Activated naive CD8-positive, alpha-beta T cell treated with anti-CD3 and anti-CD28 coated beads, Interleukin-2, amount 10 ng/mL, durations not matched to agents 7 days and 5 days (primary cell): ENCODE results near the gene SUN5. TPM values are rescaled to one million over a fixed set of nuclear protein-coding genes. Genes with fewer than 3 reads are reported as not detected.

Experiments used
- ATAC-seq: fragments of 150-1000 bp; cut with Tn5 transposase; one replicate; pipeline ENCODE4 v1.10.0; 2021; ENCODE audit warnings: low read depth, moderate library complexity
- POLR2A ChIA-PET: fragments of 350-600 bp; sonication (Branson Sonifier 250); formaldehyde crosslinking; loops from one replicate; lab custom pipeline; 2021; ENCODE audit warnings: antibody characterized with exemption; lab: Charles Lee
- DNase-seq: peaks from one replicate; pipeline ENCODE4 v3.0.0; 2021
- H3K27ac Mint-ChIP-seq: one replicate; pipeline ENCODE4 v1.8.0; 2022; ENCODE audit warnings: mild to moderate bottlenecking, mixed read lengths
- H3K27me3 Mint-ChIP-seq: one replicate; pipeline ENCODE4 v1.8.0; 2022; ENCODE audit warnings: mild to moderate bottlenecking, moderate library complexity, mixed read lengths
- H3K36me3 Mint-ChIP-seq: one replicate; pipeline ENCODE4 v1.8.0; 2021; ENCODE audit warnings: mild to moderate bottlenecking, mixed read lengths
- H3K4me1 Mint-ChIP-seq: one replicate; pipeline ENCODE4 v1.8.0; 2021; ENCODE audit warnings: mixed read lengths
- H3K4me3 Mint-ChIP-seq: one replicate; pipeline ENCODE4 v1.8.0; 2022; ENCODE audit warnings: mild to moderate bottlenecking, moderate library complexity, mixed read lengths
- H3K9me3 Mint-ChIP-seq: one replicate; pipeline ENCODE4 v1.8.0; 2021; ENCODE audit warnings: mixed read lengths
- total RNA-seq, 2 experiments: library from RNA; stranded (reverse); gene quantifications; one replicate each; pipeline ENCODE4 v1.2.3, GENCODE V29; 2021

Gene SUN5
- total RNA-seq, 2 experiments from 2014 or later: not detected

DNA sequence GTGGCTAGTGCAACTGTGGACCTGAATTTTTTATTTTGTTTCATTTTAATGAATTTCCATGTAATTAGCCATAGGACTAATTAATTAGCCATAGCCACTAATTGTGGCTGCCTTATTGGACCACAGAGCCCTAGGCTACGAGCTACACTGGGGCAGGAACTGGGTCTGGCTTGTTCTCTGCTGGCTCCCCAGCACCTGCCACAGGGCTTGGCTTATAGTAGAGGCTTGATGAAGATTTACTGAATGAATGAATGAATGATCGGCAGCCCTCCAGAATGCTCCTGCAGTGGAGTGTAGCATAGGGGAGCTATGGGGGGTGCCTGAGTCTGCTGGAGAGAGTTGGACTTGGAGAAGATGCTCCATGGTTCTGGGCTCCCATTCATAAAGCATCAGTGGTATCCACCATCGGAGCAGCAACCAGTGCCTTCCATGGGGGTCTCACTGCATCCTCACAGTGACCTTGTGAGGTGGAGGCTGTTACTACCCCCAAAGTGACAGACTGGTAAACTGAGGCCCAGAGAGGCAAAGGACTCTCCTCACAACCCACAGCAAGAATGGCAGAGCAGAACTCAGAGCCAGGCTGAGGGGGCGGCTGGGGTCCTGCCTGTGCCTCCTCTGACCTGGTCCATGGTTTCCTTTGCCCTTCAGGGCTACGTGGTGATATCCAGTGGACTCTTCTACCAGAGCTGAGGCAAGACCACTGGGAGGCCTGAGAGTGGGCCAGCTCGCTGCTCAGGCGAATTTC, 18.6 kb upstream of the SUN5 start:
- no peaks in the 10 kb centered on the region for H3K9me3 Mint-ChIP-seq
- ATAC-seq (no peak), DNase-seq (no peak)
- H3K27ac Mint-ChIP-seq: no peak overlapping the region
- no peaks in the 10 kb centered on the region for H3K36me3 Mint-ChIP-seq
- POLR2A ChIA-PET: no interaction called here
- no peak overlapping the region for H3K4me3 Mint-ChIP-seq
- no peaks in the 10 kb centered on the region for H3K4me1 Mint-ChIP-seq
- H3K27me3 Mint-ChIP-seq: no peaks in the 10 kb centered on the region

DNA sequence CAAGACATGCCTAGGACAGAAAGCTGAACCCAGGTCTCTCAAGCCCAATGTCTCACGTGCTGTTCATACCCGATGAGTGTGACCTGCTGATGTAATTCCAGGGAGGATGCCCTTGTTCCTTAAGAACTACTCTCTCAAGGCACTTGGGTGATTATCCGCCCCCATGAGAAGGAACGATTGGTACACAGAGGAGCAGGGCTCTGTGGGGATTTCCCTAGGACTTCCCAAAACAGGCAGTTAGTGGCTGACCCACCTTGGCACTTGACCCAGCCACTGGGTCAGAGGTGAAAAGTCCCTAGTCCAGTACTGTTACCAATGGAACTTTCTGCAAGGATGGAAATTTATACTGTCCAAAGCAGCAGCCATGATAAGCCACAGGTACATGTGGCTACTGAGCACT, 18.1 kb upstream of the SUN5 start:
- Mint-ChIP-seq H3K36me3 (no peaks in the 10 kb centered on the region), H3K4me1 (no peaks in the 10 kb centered on the region), H3K27me3 (no peaks in the 10 kb centered on the region), H3K4me3 (no peak overlapping the region), H3K27ac (no peak overlapping the region), H3K9me3 (no peaks in the 10 kb centered on the region)
- POLR2A ChIA-PET: no interaction called here
- ATAC-seq (no peak), DNase-seq (no peak)

DNA sequence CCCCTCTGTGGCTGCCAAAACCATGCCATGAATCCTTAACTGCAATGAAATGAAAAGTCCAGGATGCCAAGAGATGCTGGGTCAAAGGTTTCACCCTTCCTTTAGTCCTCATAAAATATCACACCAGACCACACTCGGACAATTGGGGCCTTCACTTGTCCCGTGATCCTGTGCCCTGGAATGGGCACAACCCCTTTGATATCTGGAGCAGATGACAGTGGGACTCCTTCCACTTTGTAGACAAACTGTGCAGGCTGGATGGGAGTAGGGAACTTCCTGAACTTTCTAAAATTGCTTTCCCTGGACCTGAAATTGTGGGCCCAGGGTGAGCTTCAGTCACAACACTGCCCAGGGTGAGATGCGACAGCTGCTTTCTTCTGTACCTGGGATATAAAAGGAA, 17.6 kb upstream of the SUN5 start:
- no peaks in the 10 kb centered on the region for H3K9me3 Mint-ChIP-seq
- H3K27ac Mint-ChIP-seq: no peak overlapping the region
- POLR2A ChIA-PET: no interaction called here

DNA sequence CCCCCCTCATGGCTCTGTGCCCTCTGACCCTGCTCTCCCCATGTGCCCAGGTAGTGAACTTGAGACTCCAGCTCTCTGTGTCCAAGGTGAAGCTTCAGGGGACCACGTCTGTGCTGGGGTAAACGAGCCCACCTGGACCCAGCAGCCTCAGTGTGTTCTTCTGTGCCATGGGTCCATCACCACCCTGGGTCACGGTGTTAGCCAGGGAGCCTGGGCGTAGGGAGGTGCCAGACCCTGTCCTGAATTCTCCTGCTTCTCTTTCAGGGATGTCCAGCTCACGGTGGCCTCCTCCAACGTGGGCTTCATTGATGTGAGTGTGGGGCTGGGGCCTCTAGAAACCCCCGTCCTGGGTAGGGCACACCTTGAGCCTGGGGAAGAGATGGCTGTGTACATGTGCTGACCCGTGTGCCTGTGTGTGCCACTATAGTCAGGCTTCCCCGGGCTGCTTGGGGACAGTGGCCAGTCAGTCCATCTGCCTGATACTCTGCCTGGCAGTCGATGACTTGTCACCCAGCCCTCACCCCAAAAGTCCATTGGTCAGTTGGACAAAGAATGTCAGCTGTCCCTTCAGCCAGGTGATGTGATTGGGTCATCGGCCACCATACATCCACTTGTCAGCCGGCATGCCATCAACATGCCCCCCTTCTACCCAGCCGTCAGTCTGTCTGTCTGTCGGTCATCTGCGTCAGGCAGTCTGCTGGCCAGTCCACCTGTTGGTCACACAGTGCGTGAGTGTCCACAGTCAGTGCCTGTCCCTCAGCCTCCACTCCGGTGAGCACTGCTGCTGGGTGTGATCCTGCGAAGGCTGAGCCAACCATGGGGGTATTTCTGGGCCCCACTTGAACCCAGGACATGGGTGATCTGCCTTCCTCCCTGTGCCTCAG, 16.3 kb upstream of the SUN5 start:
- ATAC-seq: no peak
- Mint-ChIP-seq H3K4me3 (no peak overlapping the region), H3K27me3 (no peaks in the 10 kb centered on the region), H3K27ac (no peak overlapping the region), H3K4me1 (no peaks in the 10 kb centered on the region), H3K9me3 (no peaks in the 10 kb centered on the region), H3K36me3 (no peaks in the 10 kb centered on the region)
- POLR2A ChIA-PET: no interaction called here
- DNase-seq: no peak

More for the DNA sequence above, 17.6 kb upstream of the SUN5 start:
- no peaks in the 10 kb centered on the region for H3K4me1 Mint-ChIP-seq
- ATAC-seq (no peak), DNase-seq (no peak)
- no peak overlapping the region for H3K4me3 Mint-ChIP-seq
- H3K27me3 Mint-ChIP-seq: no peaks in the 10 kb centered on the region
- H3K36me3 Mint-ChIP-seq: no peaks in the 10 kb centered on the region

DNA sequence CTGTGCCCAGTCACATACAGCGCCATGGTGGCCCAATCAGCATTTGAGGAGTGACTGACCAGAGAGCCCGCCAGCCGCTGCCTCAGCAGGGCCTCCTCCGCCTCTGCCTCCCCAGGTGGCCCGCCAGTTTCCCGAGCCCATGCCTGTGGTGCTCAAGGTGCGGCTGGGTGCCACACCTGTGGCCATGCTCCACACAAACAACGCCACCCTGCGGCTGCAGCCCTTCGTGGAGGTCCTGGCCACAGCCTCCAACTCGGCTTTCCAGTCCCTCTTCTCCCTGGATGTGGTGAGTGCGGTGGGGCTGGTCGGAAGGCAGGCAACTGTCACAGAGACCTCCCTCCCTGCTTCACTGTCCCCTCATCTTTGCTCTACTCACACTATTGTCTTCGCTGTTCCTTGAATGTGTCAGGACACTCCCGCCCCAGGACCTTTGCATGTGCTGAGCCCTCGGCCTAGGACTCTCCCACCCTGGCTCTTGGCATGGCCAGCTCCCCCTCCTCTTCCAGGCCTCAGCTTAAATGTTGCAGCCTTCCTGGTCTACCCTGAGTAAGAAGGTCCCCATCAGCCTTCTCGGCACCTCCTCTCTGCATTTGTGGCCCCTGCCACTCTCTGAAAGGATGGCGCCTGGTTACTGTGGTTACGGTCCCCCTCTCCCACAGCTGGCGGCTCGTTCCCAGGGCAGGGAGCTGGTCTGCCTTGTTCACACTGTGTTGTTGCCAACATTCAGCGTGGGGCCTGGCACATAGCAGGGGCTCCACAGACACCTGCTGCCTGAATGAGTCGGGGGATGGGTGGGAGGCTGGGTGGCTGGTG, 15.4 kb upstream of the SUN5 start:
- H3K36me3 Mint-ChIP-seq: no peaks in the 10 kb centered on the region
- POLR2A ChIA-PET: no interaction called here

DNA sequence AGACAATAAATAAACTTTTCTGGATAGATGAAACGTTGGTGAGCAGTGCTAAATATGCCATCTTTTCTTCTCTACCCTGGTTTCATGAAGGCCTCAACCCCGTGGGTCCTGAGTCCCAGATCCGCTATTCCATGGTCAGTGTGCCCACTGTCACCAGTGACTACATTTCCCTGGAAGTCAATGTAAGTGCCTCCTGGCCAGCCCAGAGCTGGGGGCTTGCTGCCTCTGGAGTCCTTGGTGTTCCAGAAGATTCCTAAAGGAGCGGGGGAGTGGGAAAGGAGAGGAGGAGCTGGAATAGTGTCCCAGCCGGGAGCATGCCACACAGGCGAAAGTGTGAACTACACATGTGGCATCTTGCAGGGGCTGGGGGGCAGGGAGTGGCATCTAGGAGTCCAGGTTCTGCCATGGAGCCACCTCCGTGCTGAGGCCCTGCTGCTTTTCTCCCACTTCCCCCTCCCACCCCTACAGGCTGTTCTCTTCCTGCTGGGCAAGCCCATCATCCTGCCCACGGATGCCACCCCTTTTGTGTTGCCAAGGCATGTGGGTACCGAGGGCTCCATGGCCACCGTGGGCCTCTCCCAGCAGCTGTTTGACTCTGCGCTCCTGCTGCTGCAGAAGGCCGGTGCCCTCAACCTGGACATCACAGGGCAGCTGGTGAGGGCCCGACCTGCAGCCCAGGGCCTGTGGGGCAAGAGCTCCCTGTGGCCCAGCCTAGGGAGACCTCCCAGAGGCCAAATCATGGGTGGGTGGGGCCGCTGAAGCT, 14.1 kb upstream of the SUN5 start:
- POLR2A ChIA-PET: no interaction called here
- H3K36me3 Mint-ChIP-seq: no peaks in the 10 kb centered on the region
- no peak for ATAC-seq

More for the DNA sequence above, 15.4 kb upstream of the SUN5 start:
- ATAC-seq: no peak
- Mint-ChIP-seq H3K9me3 (no peaks in the 10 kb centered on the region), H3K27ac (no peak overlapping the region), H3K4me1 (no peaks in the 10 kb centered on the region), H3K4me3 (no peak overlapping the region), H3K27me3 (no peaks in the 10 kb centered on the region)
- no peak for DNase-seq

DNA sequence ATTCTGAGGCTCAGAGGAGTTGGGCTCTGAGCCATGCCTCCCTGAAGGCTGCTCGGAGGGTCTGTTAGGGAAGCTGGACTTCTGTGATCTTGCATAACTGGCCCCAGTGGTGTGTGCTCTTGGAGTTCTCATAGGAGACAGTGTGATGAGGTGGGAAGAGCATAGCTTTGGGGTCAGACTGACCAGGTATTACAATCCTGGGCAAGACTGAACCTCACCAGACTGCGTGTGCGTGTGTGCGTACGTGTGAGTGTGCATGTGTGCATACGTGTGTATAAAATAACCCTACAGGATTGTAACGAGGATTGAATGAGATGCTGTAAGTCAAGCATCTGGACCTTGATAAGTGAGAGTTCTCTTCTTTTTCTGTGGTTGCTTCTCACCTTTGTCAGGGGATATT, 13.3 kb upstream of the SUN5 start:
- Mint-ChIP-seq H3K4me1 (no peaks in the 10 kb centered on the region), H3K9me3 (no peaks in the 10 kb centered on the region), H3K27ac (peak overlapping the region; percentile 23), H3K36me3 (no peaks in the 10 kb centered on the region), H3K4me3 (no peak overlapping the region), H3K27me3 (no peaks in the 10 kb centered on the region)
- POLR2A ChIA-PET: no interaction called here
- ATAC-seq: no peak
- no peak for DNase-seq

More for the DNA sequence above, 14.1 kb upstream of the SUN5 start:
- Mint-ChIP-seq H3K9me3 (no peaks in the 10 kb centered on the region), H3K4me1 (no peaks in the 10 kb centered on the region), H3K27me3 (no peaks in the 10 kb centered on the region), H3K27ac (no peak overlapping the region), H3K4me3 (no peak overlapping the region)
- no peak for DNase-seq

DNA sequence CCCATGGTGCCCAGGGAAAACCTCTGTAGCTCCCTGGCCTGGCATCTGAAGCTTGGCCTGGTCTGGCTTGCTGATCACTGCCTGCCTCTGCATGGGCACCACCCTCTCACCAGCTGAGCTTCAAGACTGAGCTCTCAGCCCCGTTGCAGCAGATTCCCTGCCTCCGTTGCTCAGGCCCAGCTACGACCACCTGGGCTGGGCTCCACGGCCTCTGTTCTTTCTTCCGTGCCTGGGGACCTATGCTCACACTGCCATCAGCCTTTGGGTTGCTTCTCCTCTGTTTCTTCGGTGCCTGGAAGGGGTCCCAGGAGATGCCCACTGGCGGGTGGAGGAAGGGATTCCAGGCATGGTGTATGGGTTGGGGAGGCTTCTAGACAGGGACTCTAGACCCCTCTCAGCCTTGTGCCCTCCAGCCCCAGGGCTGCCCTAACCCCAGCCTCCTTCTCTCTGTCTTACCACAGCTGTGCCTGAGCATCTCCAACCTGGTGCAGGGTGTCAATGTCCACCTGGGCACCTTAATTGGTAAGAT, 12.4 kb upstream of the SUN5 start:
- no peaks in the 10 kb centered on the region for H3K27me3 Mint-ChIP-seq
- H3K4me1 Mint-ChIP-seq: no peaks in the 10 kb centered on the region
- H3K36me3 Mint-ChIP-seq: no peaks in the 10 kb centered on the region
- no peak overlapping the region for H3K27ac Mint-ChIP-seq
- no peak for ATAC-seq
- POLR2A ChIA-PET: no interaction called here
- no peak for DNase-seq
- H3K4me3 Mint-ChIP-seq: no peak overlapping the region
- H3K9me3 Mint-ChIP-seq: no peaks in the 10 kb centered on the region

DNA sequence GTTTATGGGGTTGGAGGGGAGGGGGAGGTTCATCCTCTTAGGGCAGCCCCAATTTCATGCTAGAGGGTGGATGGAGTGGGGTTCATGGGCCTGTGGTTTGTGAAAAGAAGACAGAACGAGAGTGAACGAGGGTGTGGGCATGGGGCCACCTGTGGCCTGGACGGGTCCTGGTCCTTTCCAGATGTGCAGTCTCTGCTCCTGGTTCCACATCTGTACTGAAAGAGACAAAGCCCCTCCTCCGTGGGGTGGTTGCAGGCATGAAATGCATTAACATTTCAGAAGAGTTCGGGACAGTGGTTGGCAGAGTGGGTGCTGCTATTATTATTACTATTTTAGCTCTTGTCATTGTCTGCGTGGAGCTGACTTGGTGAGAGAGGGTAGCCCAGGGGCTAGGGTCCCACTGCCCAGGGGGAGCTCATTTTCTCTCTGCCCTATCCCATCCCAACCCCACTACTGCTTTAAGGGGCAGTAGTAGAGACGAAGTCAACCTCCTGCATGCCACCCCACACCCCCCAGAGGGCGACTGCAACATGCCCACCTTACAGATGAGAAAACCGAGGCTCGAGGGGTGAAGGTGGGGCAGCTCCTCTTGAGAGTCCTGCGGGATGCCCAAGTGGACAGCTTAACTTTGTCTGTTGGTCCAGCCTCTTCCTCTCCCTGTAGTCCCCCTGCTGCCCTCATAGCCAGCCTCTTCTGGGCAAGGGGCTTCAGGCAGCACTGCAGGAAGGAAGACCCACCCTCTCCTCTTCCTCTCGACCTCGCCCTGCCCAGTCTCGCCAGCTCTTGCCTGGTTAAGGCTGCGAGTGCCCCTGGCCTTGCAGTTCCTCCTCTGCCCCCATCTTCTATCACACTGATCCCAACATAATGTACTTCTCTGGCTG, 11.7 kb upstream of the SUN5 start:
- Mint-ChIP-seq H3K27ac (no peak overlapping the region), H3K36me3 (no peaks in the 10 kb centered on the region), H3K27me3 (no peaks in the 10 kb centered on the region), H3K4me1 (no peaks in the 10 kb centered on the region), H3K9me3 (no peaks in the 10 kb centered on the region), H3K4me3 (no peak overlapping the region)
- ATAC-seq (no peak), DNase-seq (no peak)
- POLR2A ChIA-PET: no interaction called here

DNA sequence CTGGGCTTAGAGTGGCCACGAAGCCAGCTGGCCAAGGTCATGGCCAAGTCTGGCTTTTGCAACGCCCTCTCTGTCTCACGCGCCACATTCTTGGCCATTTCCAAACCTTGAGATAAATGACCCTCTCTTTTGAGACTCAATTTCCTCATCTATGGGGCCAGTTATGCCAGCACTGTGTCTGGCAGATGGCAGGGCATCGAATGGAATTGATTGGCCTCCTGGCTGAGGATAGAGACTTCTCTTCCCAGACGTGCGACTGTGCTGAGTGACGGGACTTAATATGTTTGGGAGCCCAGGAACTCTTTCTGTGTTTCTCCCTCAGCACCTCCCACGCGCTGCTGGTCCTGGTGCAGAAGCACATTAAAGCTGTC, 10.9 kb upstream of the SUN5 start:
- Mint-ChIP-seq H3K36me3 (no peaks in the 10 kb centered on the region), H3K27ac (no peak overlapping the region)

DNA sequence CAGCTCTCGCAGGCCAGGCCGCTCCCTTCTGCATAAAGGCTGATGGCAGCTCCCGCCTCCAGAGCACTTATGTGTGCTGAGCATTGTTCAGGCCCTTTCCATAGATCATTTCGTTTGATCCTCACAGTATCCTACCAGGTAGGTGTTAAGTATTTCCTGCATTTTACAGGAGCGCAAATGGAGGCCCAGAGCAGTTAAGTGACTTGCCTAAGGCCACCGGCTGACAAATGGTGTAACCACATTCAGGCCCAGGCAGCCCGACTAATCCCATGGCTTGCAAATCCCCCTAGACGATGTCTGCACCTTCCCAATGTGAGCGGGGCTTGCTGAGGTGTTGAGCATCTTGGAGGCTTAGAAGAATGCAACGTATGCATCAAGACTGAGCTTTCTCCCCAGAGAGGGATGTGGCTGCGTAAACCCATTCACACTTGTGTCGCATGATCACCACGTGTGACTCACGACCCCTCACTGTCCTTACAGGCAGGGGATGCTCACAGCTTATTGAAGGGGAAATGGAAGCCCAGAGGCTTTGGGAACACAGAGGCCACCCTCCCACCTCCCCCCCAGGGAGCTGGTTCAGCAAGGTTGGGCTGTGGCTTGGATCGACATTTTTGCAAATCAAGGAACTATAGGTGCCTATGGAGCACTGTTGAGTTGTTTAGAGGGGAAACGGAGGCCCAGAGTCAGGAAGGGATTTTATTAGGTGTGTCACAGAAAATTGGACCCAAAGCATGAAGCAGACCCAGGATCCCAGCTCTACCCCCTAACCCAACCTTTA, 10.3 kb upstream of the SUN5 start:
- H3K27ac Mint-ChIP-seq: no peak overlapping the region
- H3K9me3 Mint-ChIP-seq: no peaks in the 10 kb centered on the region

More for the DNA sequence above, 10.9 kb upstream of the SUN5 start:
- no peak for ATAC-seq
- Mint-ChIP-seq H3K4me3 (no peak overlapping the region), H3K4me1 (no peaks in the 10 kb centered on the region), H3K27me3 (no peaks in the 10 kb centered on the region), H3K9me3 (no peaks in the 10 kb centered on the region)
- no peak for DNase-seq
- POLR2A ChIA-PET: no interaction called here

More for the DNA sequence above, 10.3 kb upstream of the SUN5 start:
- Mint-ChIP-seq H3K4me1 (no peaks in the 10 kb centered on the region), H3K36me3 (no peaks in the 10 kb centered on the region), H3K27me3 (no peaks in the 10 kb centered on the region), H3K4me3 (no peak overlapping the region)
- POLR2A ChIA-PET: no interaction called here
- ATAC-seq (no peak), DNase-seq (no peak)
